Trophoblast cell (in vitro differentiated cells and primary cell): Measurements from ENCODE around the gene TCEA3.
A peak's percentile ranks its signal among the peaks of the same experiment; 100 is the strongest.

Experiments used
- DNase-seq, 2 donors: peaks; one replicate each; pipeline ENCODE4 v3.0.0-alpha.2; 2016
- H2AFZ ChIP-seq: 2 replicates; pipeline ENCODE4 v1.6.1; 2013; ENCODE audit warnings: low read length, moderate library complexity, mild to moderate bottlenecking; ENCODE audit not compliant: insufficient read depth, poor library complexity
- H2AK5ac ChIP-seq: 2 replicates; pipeline ENCODE4 v1.6.1; 2013; ENCODE audit warnings: mild to moderate bottlenecking, low read length
- H2BK120ac ChIP-seq: 2 replicates; pipeline ENCODE4 v1.6.1; 2013; ENCODE audit warnings: low read length, mild to moderate bottlenecking, moderate library complexity; ENCODE audit not compliant: insufficient read depth, poor library complexity
- H2BK12ac ChIP-seq: 2 replicates; pipeline ENCODE4 v1.6.1; 2013; ENCODE audit warnings: mild to moderate bottlenecking, low read length, moderate library complexity
- H2BK5ac ChIP-seq: 2 replicates; pipeline ENCODE4 v1.6.1; 2013; ENCODE audit warnings: low read length, low read depth, moderate library complexity, mild to moderate bottlenecking; ENCODE audit not compliant: poor library complexity
- H3K14ac ChIP-seq: 2 replicates; pipeline ENCODE4 v1.6.1; 2013; ENCODE audit warnings: mild to moderate bottlenecking, low read length
- H3K18ac ChIP-seq: 2 replicates; pipeline ENCODE4 v1.6.1; 2013; ENCODE audit warnings: mild to moderate bottlenecking, low read length
- H3K23ac ChIP-seq: 2 replicates; pipeline ENCODE4 v1.6.1; 2013; ENCODE audit warnings: low read length
- H3K27ac ChIP-seq: 2 replicates; pipeline ENCODE4 v1.5.1; 2013; ENCODE audit warnings: low read depth, mild to moderate bottlenecking, inconsistent platforms, low read length, moderate library complexity
- H3K27me3 ChIP-seq: 2 replicates; pipeline ENCODE4 v1.6.1; 2013; ENCODE audit warnings: inconsistent platforms, mild to moderate bottlenecking, low read length, moderate library complexity; ENCODE audit not compliant: insufficient read depth
- H3K36me3 ChIP-seq, 2 experiments: 1 replicate in 1 of 2; 2 replicates in 1 of 2; pipeline ENCODE4 v1.6.1; 2013; ENCODE audit warnings: low read length in 2 of 2, mild to moderate bottlenecking in 2 of 2, moderate library complexity in 1 of 2; ENCODE audit not compliant: insufficient read depth in 2 of 2, control insufficient read depth in 1 of 2
- H3K4ac ChIP-seq: 2 replicates; pipeline ENCODE4 v1.6.1; 2013; ENCODE audit warnings: low read depth, mild to moderate bottlenecking, low read length, moderate library complexity
- H3K4me1 ChIP-seq, 2 experiments: 1 replicate in 1 of 2; 2 replicates in 1 of 2; pipeline ENCODE4 v1.6.1; 2013; ENCODE audit warnings: low read length in 2 of 2, mild to moderate bottlenecking in 2 of 2, moderate library complexity in 1 of 2; ENCODE audit not compliant: insufficient read depth in 2 of 2, control insufficient read depth in 1 of 2
- H3K4me2 ChIP-seq: 2 replicates; pipeline ENCODE4 v1.6.1; 2013; ENCODE audit warnings: inconsistent platforms, mild to moderate bottlenecking, low read length, moderate library complexity
- H3K4me3 ChIP-seq: 2 replicates; pipeline ENCODE4 v1.5.1; 2013; ENCODE audit warnings: mild to moderate bottlenecking, low read depth, low read length, inconsistent platforms
- H3K79me1 ChIP-seq: one replicate; pipeline ENCODE4 v1.6.1; 2013; ENCODE audit warnings: low read length
- H3K79me2 ChIP-seq: 2 replicates; pipeline ENCODE4 v1.6.1; 2013; ENCODE audit warnings: low read length, mild to moderate bottlenecking; ENCODE audit not compliant: control insufficient read depth, insufficient read depth, poor library complexity
- H3K9ac ChIP-seq: 2 replicates; pipeline ENCODE4 v1.6.1; 2013; ENCODE audit warnings: mild to moderate bottlenecking, low read length
- H3K9me3 ChIP-seq: 2 replicates; pipeline ENCODE4 v1.6.1; 2013; ENCODE audit warnings: low read depth, mild to moderate bottlenecking, control low read depth, inconsistent platforms, low read length; ENCODE audit not compliant: insufficient read depth
- H4K12ac ChIP-seq: 2 replicates; pipeline ENCODE4 v1.6.1; 2013; ENCODE audit warnings: low read depth, mild to moderate bottlenecking, low read length, moderate library complexity
- H4K8ac ChIP-seq: 2 replicates; pipeline ENCODE4 v1.6.1; 2013; ENCODE audit warnings: low read depth, mild to moderate bottlenecking, low read length, moderate library complexity
- H4K91ac ChIP-seq: one replicate; pipeline ENCODE4 v1.6.1; 2013; ENCODE audit warnings: low read depth, mild to moderate bottlenecking, low read length, moderate library complexity
- WGBS: extraction: QIAGEN DNeasy Blood & Tissue Kit; methylation state at CpG from one replicate; pipeline ENCODE4 v1.1.7; 2013; ENCODE audit warnings: missing lambda C conversion rate; ENCODE audit not compliant: insufficient read length, insufficient coverage; ENCODE audit errors: extremely low coverage; 5-methylcytosine and 5-hydroxymethylcytosine counted together

TCEA3 gene

DNA sequence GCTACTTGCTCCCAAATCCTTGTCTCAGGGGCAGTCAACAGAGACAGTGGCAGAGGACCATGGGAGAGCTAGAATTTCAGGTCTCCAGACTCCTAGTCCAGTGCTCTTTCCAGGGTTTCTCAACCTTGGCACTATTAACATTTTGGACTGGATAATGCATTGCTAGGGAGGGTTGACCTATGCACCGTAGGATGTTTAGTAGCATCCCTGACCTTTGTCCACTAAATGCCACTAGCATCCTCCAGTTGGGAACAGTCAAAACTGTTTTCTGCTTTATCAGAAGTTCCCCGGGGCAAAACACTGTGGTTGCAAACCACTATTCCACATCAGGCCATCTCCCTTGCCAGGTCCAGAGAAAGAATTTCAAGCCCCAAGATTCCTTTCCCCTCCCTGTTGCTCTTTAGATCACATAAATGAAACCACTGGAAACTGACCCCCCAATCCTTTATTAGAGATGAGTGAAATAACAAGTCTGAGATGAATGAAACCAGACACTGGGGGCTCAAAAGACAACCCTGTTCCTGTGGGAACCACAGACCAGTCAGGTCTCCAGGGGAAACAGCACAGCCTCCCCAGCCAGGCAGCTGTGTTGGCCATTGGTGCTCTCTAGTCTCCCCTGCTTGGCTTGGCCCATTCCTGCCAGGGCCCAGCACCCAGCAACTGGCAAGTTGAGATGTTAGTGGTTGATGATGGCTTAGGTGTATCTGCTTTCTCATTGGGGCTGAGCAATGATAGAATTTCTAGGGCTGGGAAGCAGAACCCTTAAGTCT, 3.8 kb upstream of the TCEA3 start:
- peaks cover 21 to 31% of the 10 kb centered on the region in 2 experiments for H3K36me3 ChIP-seq
- no peak overlapping the region for H4K8ac ChIP-seq
- no peak for DNase-seq
- H3K23ac ChIP-seq = no peak overlapping the region
- H3K27ac ChIP-seq = no peak overlapping the region
- no peak overlapping the region for H2BK12ac ChIP-seq
- H3K18ac ChIP-seq = no peak overlapping the region
- no CpG with 5 or more reads among the region's 2 CpGs for WGBS
- H3K4ac ChIP-seq = no peak overlapping the region
- no peak overlapping the region for H2BK5ac ChIP-seq
- no peak overlapping the region for H3K9ac ChIP-seq
- H3K27me3 ChIP-seq = peaks cover 21% of the 10 kb centered on the region
- H3K4me2 ChIP-seq = no peak overlapping the region
- H2AFZ ChIP-seq = no peak overlapping the region
- H3K9me3 ChIP-seq = no peaks in the 10 kb centered on the region
- H3K79me1 ChIP-seq = no peaks in the 10 kb centered on the region
- H3K4me3 ChIP-seq = no peak overlapping the region
- no peak overlapping the region for H3K14ac ChIP-seq
- no peak overlapping the region for H4K91ac ChIP-seq
- no peak overlapping the region for H4K12ac ChIP-seq
- no peak overlapping the region for H2AK5ac ChIP-seq
- no peaks in the 10 kb centered on the region for H3K79me2 ChIP-seq
- no peak overlapping the region for H2BK120ac ChIP-seq
- peaks cover 5 to 10% of the 10 kb centered on the region in 2 experiments for H3K4me1 ChIP-seq

- H2AK5ac ChIP-seq = no peak overlapping the region
- peaks cover 5 to 10% of the 10 kb centered on the region in 2 experiments for H3K4me1 ChIP-seq
- no peak overlapping the region for H2BK5ac ChIP-seq
- no peak overlapping the region for H3K27ac ChIP-seq
- DNase-seq = no peak
- no peak overlapping the region for H3K4ac ChIP-seq
- H3K27me3 ChIP-seq = peaks cover 23% of the 10 kb centered on the region
- H3K4me3 ChIP-seq = no peak overlapping the region
- H3K4me2 ChIP-seq = no peak overlapping the region
- H3K36me3 ChIP-seq = peaks cover 16 to 25% of the 10 kb centered on the region in 2 experiments
- no peak overlapping the region for H3K14ac ChIP-seq
- H3K23ac ChIP-seq = no peak overlapping the region
- no peak overlapping the region for H4K12ac ChIP-seq
- H3K79me1 ChIP-seq = no peaks in the 10 kb centered on the region
- no peak overlapping the region for H2AFZ ChIP-seq
- H2BK120ac ChIP-seq = no peak overlapping the region
- no peaks in the 10 kb centered on the region for H3K9me3 ChIP-seq
- no peak overlapping the region for H3K18ac ChIP-seq
- no peak overlapping the region for H4K91ac ChIP-seq
- no peaks in the 10 kb centered on the region for H3K79me2 ChIP-seq
- H2BK12ac ChIP-seq = no peak overlapping the region
- no CpG with 5 or more reads among the region's 3 CpGs for WGBS
- no peak overlapping the region for H3K9ac ChIP-seq
- H4K8ac ChIP-seq = no peak overlapping the region
Observed at GRCh38 chr1:23427550-23427949, 3.0 kb upstream of the TCEA3 start.

- Histone ChIP-seq H3K14ac (no peak overlapping the region), H2BK5ac (no peak overlapping the region), H3K36me3 (peaks cover 16 to 21% of the 10 kb centered on the region in 2 experiments), H2BK120ac (no peak overlapping the region), H3K27ac (no peak overlapping the region), H3K23ac (no peak overlapping the region), H3K4me2 (no peak overlapping the region), H4K91ac (no peak overlapping the region), H3K79me2 (no peaks in the 10 kb centered on the region), H4K12ac (no peak overlapping the region), H3K79me1 (no peaks in the 10 kb centered on the region), H3K4me3 (no peak overlapping the region), H3K18ac (no peak overlapping the region), H2BK12ac (no peak overlapping the region), H2AK5ac (no peak overlapping the region), H3K4me1 (peaks cover 5 to 10% of the 10 kb centered on the region in 2 experiments), H4K8ac (no peak overlapping the region), H3K9ac (no peak overlapping the region), H2AFZ (no peak overlapping the region), H3K27me3 (peaks cover 24% of the 10 kb centered on the region), H3K9me3 (no peaks in the 10 kb centered on the region), H3K4ac (no peak overlapping the region)
- WGBS = no CpG with 5 or more reads among the region's 2 CpGs
- DNase-seq = peak in 1 of 2 donors; percentile 51
Observed at GRCh38 chr1:23426828-23427227, 2.3 kb upstream of the TCEA3 start.

DNA sequence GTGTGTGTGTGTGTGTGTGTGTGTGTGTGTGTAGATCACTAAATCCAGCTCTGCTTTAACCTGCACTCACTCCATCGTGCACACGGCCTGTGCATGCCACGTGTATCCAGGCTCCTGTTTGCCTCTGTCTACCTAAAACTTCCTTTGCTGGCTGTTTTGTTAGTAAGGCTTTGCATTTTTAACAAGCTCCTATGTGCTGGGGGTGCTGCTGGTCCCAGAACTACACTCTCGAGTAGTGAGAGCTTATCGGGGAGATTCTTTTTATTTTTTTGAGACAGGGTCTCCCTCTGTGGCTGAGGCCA, 596 bp upstream of the TCEA3 start:
- Histone ChIP-seq H4K12ac (no peak overlapping the region), H3K23ac (peak overlapping the region; percentile 3), H2BK5ac (no peak overlapping the region), H3K9ac (no peak overlapping the region), H3K27me3 (peaks cover 24% of the 10 kb centered on the region), H4K8ac (no peak overlapping the region), H3K4ac (no peak overlapping the region), H3K79me1 (no peaks in the 10 kb centered on the region), H3K9me3 (peaks cover 3% of the 10 kb centered on the region), H3K36me3 (peaks cover 2 to 6% of the 10 kb centered on the region in 2 experiments), H3K79me2 (no peaks in the 10 kb centered on the region), H3K18ac (no peak overlapping the region), H2BK12ac (no peak overlapping the region), H2AK5ac (no peak overlapping the region), H3K4me2 (peak overlapping the region; percentile 67), H2AFZ (no peak overlapping the region), H3K14ac (no peak overlapping the region), H2BK120ac (no peak overlapping the region), H3K4me1 (peaks cover 5 to 10% of the 10 kb centered on the region in 2 experiments), H4K91ac (no peak overlapping the region), H3K27ac (no peak overlapping the region), H3K4me3 (peak overlapping the region; percentile 21)
- no peak for DNase-seq
- WGBS = no CpG with 5 or more reads among the region's 5 CpGs
